Rectal smooth muscle tissue (tissue), 1 donor: Measurements from ENCODE around the gene IL7R.
"Not testable (repeated sequence)": the region's sequence is repeated elsewhere in the genome, so short reads cannot be mapped to it uniquely, and the experiment has no call there.

Source experiments
- H3K27ac ChIP-seq: one replicate; pipeline ENCODE4 v1.7.0; 2013; ENCODE audit warnings: low read depth, low read length, inconsistent platforms
- H3K27me3 ChIP-seq: one replicate; pipeline ENCODE4 v1.7.0; 2013; ENCODE audit warnings: low read length; ENCODE audit not compliant: control insufficient read depth, insufficient read depth
- H3K36me3 ChIP-seq: one replicate; pipeline ENCODE4 v1.7.0; 2013; ENCODE audit warnings: low read length; ENCODE audit not compliant: control insufficient read depth, insufficient read depth
- H3K4me1 ChIP-seq: one replicate; pipeline ENCODE4 v1.7.0; 2013; ENCODE audit warnings: low read length; ENCODE audit not compliant: control insufficient read depth, insufficient read depth
- H3K4me3 ChIP-seq: one replicate; pipeline ENCODE4 v1.7.0; 2013; ENCODE audit warnings: low read length
- H3K9ac ChIP-seq: one replicate; pipeline ENCODE4 v1.7.0; 2013; ENCODE audit warnings: low read length

Gene IL7R

DNA sequence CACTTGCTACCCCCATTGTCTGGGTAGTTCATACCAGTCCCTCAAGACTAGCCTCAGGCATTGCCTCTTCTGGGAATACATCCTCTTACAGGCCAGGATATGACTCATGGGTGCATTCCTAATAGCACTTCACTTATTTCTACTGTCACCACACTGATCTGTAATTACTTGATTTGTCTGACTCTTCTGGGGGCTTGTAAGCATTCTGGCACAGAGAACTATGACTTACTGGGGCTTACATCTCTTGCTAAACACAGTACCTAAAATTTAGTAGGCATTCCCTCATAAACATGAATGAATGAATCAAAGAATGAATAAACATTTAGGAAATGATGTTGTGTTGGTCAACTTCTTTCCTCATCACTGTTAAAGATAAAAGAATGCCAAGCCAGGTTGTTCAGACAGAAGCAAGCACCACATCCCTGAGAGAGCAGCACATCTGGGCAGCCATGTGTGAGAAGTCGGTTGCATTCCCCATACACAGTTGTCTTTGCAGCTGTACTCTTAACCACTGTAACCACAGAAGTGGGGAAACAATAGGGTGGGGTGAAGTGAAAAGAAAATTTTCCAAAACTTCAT, 27.6 kb downstream of the IL7R start:
- Histone ChIP-seq H3K36me3 (no peaks in the 10 kb centered on the region), H3K4me3 (no peak overlapping the region), H3K27me3 (no peaks in the 10 kb centered on the region), H3K4me1 (no peaks in the 10 kb centered on the region), H3K27ac (no peak overlapping the region), H3K9ac (no peak overlapping the region)

DNA sequence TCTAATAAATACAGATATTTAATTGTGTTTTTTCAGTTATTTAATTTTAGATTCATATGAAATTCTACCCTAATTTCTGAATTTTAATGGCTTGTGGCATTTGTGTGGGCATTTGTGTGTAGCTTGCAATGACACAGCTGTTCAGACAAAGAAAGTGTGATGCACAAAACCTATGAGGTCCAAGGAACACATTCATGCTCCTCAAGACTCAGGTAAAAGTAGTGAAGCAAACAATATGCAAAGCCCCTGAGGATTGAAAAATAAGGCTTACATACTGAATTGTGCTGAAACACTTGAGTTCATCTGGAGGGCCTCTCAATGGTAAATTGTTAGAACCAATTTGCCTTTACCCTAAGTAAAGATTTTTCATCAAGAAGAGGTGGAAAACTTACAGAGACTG, 28.1 kb downstream of the IL7R start:
- no peaks in the 10 kb centered on the region for H3K27me3 ChIP-seq
- H3K27ac ChIP-seq: no peak overlapping the region
- H3K9ac ChIP-seq: no peak overlapping the region
- H3K36me3 ChIP-seq: no peaks in the 10 kb centered on the region
- no peak overlapping the region for H3K4me3 ChIP-seq
- H3K4me1 ChIP-seq: no peaks in the 10 kb centered on the region

DNA sequence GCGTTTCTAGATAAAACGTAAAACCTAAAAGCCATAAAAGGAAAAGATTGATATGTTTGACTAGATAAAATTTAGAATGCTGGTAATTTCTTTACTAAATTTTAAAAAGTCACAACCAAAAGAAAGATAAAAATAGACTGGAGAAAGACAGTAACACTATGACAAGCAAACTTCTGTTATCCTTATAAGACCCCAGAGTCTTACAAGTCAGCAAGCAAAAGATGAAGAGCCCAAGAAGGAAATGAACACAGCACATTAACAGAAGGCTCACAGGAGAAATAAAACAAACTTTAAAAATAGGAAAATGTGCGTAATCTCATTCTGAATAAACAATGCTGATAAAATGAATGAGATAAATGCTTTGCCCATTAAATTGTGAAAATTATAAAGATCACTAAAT, 29.7 kb downstream of the IL7R start:
- Histone ChIP-seq H3K4me1 (no peaks in the 10 kb centered on the region), H3K4me3 (no peak overlapping the region), H3K36me3 (no peaks in the 10 kb centered on the region), H3K27me3 (no peaks in the 10 kb centered on the region), H3K9ac (no peak overlapping the region), H3K27ac (no peak overlapping the region)

DNA sequence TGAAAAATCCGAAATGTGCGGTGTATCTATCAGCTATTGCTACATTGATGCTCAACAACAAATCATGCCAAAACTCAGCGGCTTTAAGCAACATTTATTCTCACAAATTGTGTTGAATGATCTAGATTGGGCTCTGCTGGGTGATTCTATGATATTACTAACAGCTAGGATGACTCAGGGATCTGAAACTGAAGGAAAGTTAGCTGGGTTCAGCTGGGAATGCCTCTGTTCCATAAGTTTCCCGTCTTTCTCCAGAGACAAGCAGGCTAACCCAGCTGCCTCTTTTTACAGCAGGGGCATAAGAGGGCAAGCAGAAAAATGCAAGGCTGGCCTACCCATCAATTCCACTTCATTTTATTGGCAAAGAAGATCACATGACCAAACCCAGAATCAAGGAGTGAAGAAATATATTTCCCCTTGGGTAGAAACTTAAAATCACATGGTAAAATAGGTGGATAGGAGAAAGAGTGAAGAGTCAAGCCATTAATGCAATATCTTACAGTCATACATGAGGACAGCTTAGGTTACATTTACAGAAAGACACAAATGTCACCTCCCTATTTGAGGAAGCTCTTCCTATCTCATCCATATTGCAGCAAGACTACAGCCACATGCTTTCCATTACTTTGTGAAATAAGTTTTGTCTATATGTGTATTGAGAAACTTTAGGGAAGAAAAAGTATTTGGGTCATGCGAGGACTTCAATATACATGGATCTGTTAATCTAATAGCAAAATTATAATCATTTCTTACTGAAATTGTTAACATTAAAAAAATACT, 30.8 kb downstream of the IL7R start:
- Histone ChIP-seq H3K27ac (no peak overlapping the region), H3K9ac (no peak overlapping the region), H3K36me3 (no peaks in the 10 kb centered on the region), H3K27me3 (no peaks in the 10 kb centered on the region), H3K4me3 (no peak overlapping the region), H3K4me1 (no peaks in the 10 kb centered on the region)

DNA sequence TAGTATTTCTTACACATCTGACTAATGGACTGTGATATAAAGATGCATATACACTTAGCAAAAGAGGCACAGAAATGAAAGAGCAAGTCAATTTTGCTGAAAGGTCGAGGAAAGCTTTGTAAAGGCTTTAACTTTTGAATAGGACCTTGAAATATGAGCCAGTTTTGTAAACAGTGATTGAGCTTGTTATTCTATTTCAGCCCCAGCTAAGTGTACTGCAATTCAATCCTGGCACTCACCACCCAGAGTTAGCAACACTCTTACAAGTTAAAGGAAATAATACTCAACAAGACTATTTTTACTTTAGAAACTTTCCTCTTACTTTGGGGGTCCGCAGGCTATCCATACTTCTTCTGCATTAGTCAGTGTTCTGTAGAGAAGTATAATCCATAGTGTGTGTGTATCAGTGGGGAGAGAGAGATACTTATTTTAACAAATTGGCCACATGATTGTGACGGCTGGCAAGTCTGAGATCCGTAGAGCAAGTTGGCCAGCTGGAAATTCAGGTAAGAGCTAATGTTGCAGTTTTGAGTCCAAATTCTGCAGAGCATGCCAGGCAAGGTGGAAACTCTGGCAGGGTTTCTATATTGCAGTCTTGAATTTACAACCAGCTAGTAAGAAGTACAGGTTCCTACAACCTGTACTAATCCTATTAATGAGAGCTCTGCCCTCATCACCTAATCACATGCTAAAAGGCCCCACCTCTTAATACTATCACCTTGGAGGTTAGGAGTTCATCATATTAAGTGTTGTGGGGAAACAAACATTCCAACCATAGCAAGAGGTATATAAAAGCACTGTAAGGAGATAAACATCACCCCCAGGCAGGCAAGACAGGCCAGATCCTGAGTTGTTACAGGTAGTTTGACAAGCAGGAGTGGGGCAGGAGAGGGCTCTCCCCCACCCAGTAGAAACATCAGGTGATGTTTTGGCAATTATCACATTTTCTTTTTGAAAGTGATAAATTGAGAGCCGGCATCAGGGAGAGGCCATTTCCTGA, 33.6 kb downstream of the IL7R start:
- H3K27me3 ChIP-seq: no peaks in the 10 kb centered on the region
- no peak overlapping the region for H3K4me3 ChIP-seq
- no peaks in the 10 kb centered on the region for H3K4me1 ChIP-seq
- no peak overlapping the region for H3K9ac ChIP-seq
- no peaks in the 10 kb centered on the region for H3K36me3 ChIP-seq
- H3K27ac ChIP-seq: no peak overlapping the region

DNA sequence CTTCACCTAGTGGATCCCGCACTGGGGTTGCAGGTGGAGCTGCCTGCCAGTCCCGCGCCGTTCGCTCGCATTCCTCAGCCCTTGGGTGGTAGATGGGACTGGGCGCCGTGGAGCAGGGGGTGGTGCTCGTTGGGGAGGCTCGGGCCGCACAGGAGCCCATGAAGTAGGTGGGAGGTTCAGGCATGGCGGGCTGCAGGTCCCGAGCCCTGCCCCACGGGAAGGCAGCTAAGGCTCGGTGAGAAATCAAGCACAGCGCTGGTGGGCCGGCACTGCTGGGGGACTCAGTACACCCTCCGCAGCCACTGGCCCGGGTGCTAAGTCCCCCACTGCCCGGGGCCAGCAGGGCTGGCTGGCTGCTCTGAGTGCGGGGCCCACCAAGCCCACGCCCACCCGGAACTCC, 36.1 kb downstream of the IL7R start:
- not testable (repeated sequence) for H3K27me3 ChIP-seq, H3K36me3 ChIP-seq, H3K4me3 ChIP-seq, H3K27ac ChIP-seq, H3K9ac ChIP-seq, H3K4me1 ChIP-seq

DNA sequence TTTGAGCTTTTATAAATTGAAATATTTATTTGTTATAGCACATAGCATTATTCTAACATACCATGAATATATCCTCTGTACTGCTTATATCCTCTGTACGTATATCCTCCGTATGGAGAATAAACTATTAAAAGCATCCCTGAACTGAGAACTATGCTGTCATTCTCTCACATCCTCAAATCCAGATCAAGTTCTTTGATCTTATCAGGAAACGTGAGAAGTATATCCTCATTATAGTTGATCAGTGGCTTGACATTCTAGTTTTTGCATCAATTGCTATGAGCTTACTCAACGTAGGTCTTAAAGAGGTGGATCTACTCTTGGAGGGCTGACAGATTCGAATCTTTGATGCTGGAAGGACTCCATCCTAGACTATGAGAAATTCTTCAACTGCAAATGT, 37.4 kb downstream of the IL7R start:
- H3K4me3 ChIP-seq: no peak overlapping the region
- H3K4me1 ChIP-seq: no peaks in the 10 kb centered on the region
- H3K27me3 ChIP-seq: no peaks in the 10 kb centered on the region
- H3K27ac ChIP-seq: no peak overlapping the region
- no peak overlapping the region for H3K9ac ChIP-seq
- no peaks in the 10 kb centered on the region for H3K36me3 ChIP-seq

DNA sequence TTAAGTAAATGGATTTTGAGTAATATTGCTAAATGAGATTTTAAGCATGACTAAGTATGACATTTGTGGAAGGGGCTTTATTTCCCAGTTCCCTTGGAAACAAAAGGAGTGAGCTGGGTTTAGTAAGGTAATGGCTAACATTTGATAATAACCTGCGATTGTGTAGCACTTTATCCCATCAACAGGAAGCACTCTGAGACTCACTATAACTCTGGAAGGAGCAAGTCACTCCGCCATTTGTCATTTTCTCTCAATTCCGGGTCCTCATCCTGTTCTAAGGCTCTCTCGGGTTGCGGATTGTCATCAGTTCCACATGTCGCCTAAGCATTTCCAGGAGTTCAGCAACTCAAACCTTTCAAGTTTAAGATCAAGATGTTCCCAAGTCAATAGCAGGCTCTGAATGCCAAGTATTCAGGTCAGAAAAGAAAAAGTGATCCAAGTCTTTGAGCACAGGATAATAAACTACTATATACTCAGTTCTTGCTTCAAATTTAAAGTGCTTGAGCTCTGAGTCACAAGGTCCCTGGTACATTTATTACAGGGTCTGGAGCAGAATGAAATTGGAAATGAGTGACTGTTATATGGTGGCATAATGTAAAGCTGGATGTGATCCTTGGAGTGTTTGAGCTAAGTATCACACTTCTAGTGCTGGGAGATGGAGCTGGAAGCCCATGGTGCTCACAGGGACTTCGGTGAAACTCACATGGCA, 42.4 kb downstream of the IL7R start:
- Histone ChIP-seq H3K27ac (no peak overlapping the region), H3K4me1 (no peaks in the 10 kb centered on the region), H3K9ac (no peak overlapping the region), H3K36me3 (no peaks in the 10 kb centered on the region), H3K4me3 (no peak overlapping the region), H3K27me3 (no peaks in the 10 kb centered on the region)

DNA sequence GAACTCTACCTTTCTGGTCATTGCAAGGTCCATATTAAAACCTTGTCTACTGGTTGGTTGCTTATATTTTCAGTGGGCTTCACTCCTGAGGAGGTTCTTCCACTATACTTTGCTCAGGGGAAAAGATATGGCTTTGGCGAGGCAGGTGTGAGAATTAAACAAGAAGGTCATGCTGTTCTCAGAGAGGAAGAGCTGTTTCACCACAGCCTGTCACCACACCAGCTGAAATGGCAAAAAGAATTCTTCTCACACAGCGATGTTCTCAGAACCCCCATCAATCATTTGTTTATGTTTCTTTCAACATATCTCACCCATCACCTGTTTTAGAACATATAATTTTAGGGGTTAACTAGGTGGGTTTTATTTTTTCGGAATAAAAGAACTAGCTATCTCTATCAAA, 43.1 kb downstream of the IL7R start:
- H3K9ac ChIP-seq: no peak overlapping the region
- no peak overlapping the region for H3K27ac ChIP-seq
- no peaks in the 10 kb centered on the region for H3K27me3 ChIP-seq
- H3K4me3 ChIP-seq: no peak overlapping the region
- no peaks in the 10 kb centered on the region for H3K4me1 ChIP-seq
- H3K36me3 ChIP-seq: no peaks in the 10 kb centered on the region

DNA sequence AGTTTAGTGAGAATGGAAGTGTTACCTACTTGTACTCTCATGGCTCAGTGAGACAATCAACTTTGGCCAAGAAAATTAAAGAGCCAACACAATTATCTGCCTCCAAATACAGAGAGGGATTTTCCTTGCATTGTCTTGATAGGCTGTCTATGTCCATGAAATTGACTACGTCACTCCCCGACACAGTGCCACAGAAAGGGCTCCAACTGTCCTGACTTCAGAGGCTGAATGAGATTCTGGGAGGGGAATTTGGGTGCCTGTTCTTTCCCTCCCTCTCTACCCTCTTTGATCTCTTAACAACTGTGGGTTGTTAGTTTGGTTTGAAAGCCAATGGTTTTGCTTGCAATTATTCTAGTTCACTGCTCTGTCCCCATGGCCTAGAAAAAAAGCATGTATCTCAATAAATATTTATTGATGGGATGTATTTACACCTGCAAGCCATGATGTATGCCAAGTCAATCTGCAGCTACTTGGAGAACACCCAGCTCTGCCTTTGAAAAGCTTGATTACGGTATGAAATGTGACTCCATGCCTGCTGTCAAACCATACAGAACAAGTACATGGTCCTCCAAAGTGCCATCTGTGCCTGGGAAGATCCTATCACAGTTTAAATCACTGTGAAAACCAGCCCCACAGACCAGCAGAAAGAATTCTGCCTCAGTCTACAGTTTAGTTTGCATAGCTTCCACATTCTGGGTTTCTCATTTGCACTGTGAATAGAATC, 44.4 kb downstream of the IL7R start:
- no peak overlapping the region for H3K27ac ChIP-seq

DNA sequence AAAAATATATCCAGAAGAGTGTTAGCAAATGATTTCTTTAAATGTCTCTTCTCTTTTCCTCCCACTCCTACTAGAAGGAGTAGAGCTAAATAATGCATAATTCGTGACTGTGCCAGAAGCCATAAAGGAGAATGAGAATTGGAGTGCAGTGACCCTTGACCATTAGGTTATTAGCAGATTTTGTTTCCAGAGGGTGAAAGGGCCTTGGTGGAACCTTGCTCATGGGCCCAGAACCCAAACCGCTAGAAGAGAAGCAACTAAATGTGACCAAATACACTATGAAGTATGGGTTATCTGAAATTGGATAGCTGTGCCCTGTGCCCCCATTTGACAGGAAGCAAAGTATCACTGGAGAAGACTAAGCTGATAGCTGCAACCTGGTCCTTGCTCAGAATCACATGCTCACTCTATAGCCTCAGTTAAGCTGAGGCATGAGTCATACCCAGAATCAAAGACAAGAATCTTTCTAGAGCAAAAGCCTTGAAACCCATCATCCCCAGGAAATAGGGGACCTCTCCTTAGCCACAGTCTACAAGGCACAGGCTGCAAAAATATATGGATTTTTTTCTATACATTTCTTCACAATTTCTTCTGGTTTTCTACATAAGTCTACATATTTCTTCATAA, 45.5 kb downstream of the IL7R start:
- no peaks in the 10 kb centered on the region for H3K36me3 ChIP-seq
- no peak overlapping the region for H3K9ac ChIP-seq
- no peak overlapping the region for H3K4me3 ChIP-seq
- no peaks in the 10 kb centered on the region for H3K27me3 ChIP-seq
- no peaks in the 10 kb centered on the region for H3K4me1 ChIP-seq
- H3K27ac ChIP-seq: no peak overlapping the region

More for the DNA sequence above, 44.4 kb downstream of the IL7R start:
- Histone ChIP-seq H3K27me3 (no peaks in the 10 kb centered on the region), H3K36me3 (no peaks in the 10 kb centered on the region), H3K4me1 (no peaks in the 10 kb centered on the region), H3K4me3 (no peak overlapping the region), H3K9ac (no peak overlapping the region)
